A549 (cell line): ENCODE results near the gene KIF26A. TPM values are rescaled to one million over a fixed set of nuclear protein-coding genes. Genes with fewer than 3 reads are reported as not detected.

Experiments used
- ATAC-seq, 2 experiments: fragments of 200-7000 bp in 1 of 2; fragments of >200 bp in 1 of 2; cut with Nextera tagmentation in 1 of 2; cut with Tn5 transposase in 1 of 2; 3 replicates each; pipeline versions ENCODE4 v1.8.0 to v1.9.1; 2018 to 2020; ENCODE audit warnings: mild to moderate bottlenecking in 1 of 2, moderate library complexity in 1 of 2
- CTCF ChIA-PET: fragments of 300-600 bp; sonication (Branson Sonifier 250); formaldehyde crosslinking; extraction: SDS; loops from one replicate; lab custom pipeline; 2021; ENCODE audit warnings: antibody characterized with exemption, inconsistent platforms; lab: Yijun Ruan, JAX
- POLR2A ChIA-PET: fragments of 350-600 bp; formaldehyde crosslinking; extraction: SDS; loops from one replicate; lab custom pipeline; 2021; ENCODE audit warnings: antibody characterized with exemption, inconsistent platforms; lab: Yijun Ruan, JAX
- DNase-seq, 2 experiments: peaks; one replicate each; pipeline versions ENCODE4 v3.0.0 to v3.0.0-alpha.2; 2011 to 2016; ENCODE audit warnings: low read depth in 1 of 2, low spot score in 1 of 2
- FAIRE-seq: peaks from 2 replicates; lab custom pipeline; 2011; peaks lifted over from hg19 to GRCh38; lab: Jason Lieb, UNC
- H3K27ac ChIP-seq, 2 experiments: fragments of >200 bp; sonication (Bioruptor Twin); formaldehyde crosslinking; 3 replicates each; pipeline ENCODE4 v1.5.1; 2016 to 2017
- H3K4me1 ChIP-seq: fragments of >200 bp; sonication (Bioruptor Twin); formaldehyde crosslinking; 3 replicates; pipeline ENCODE4 v1.6.1; 2016
- H3K4me2 ChIP-seq: fragments of >200 bp; sonication (Bioruptor Twin); formaldehyde crosslinking; 3 replicates; pipeline ENCODE4 v1.6.1; 2016
- H3K4me3 ChIP-seq: fragments of >200 bp; sonication (Bioruptor Twin); formaldehyde crosslinking; 3 replicates; pipeline ENCODE4 v1.5.1; 2016
- H3K9me3 ChIP-seq: fragments of >200 bp; sonication (Bioruptor Twin); formaldehyde crosslinking; 3 replicates; pipeline ENCODE4 v1.6.1; 2016
- BHLHE40 ChIP-seq: IDR thresholded peaks from 2 replicates; pipeline ENCODE4 v1.6.1; 2012; ENCODE audit warnings: low read depth, low read length, inconsistent platforms
- CBX2 ChIP-seq: fragments of 200-600 bp; sonication (generic); IDR thresholded peaks from 2 replicates; pipeline ENCODE4 v1.6.1; 2016; ENCODE audit warnings: low read depth, mild to moderate bottlenecking, borderline replicate concordance
- CBX8 ChIP-seq: fragments of 200-600 bp; sonication (generic); IDR thresholded peaks from 2 replicates; pipeline ENCODE4 v1.6.1; 2016
- CTCF ChIP-seq: fragments of >200 bp; sonication (Bioruptor Twin); formaldehyde crosslinking; IDR thresholded peaks from 3 replicates; pipeline ENCODE4 v1.5.1; 2016
- E2F6 ChIP-seq: IDR thresholded peaks from 2 replicates; pipeline ENCODE4 v1.6.1; 2012; ENCODE audit warnings: low read depth, borderline replicate concordance
- EHMT2 ChIP-seq: fragments of 200-600 bp; sonication (generic); IDR thresholded peaks from 2 replicates; pipeline ENCODE4 v1.6.1; 2016; ENCODE audit warnings: antibody characterized with exemption, low read depth, mild to moderate bottlenecking, moderate library complexity
- FOSB ChIP-seq: fragments of 250-450 bp; sonication (Bioruptor Pico); IDR thresholded peaks from 2 replicates; pipeline ENCODE4 v1.5.0; 2020; ENCODE audit warnings: mild to moderate bottlenecking, moderate library complexity
- HES2 ChIP-seq: fragments of >200 bp; sonication (Bioruptor Twin); formaldehyde crosslinking; IDR thresholded peaks from 2 replicates; pipeline ENCODE4 v1.6.1; 2016
- HMGXB4 ChIP-seq: fragments of 250-450 bp; sonication (Bioruptor Pico); IDR thresholded peaks from 2 replicates; pipeline ENCODE4 v1.5.0; 2021; ENCODE audit warnings: mild to moderate bottlenecking, moderate library complexity, borderline replicate concordance
- KDM5A ChIP-seq: fragments of 200-600 bp; sonication (generic); IDR thresholded peaks from 2 replicates; pipeline ENCODE4 v1.6.1; 2016; ENCODE audit warnings: antibody characterized with exemption, mild to moderate bottlenecking
- MAX ChIP-seq: IDR thresholded peaks from 2 replicates; pipeline ENCODE4 v1.6.1; 2012
- PBX3 ChIP-seq: IDR thresholded peaks from 2 replicates; pipeline ENCODE4 v1.6.1; 2012
- PHF8 ChIP-seq: fragments of 200-600 bp; sonication (generic); IDR thresholded peaks from 2 replicates; pipeline ENCODE4 v1.6.1; 2016; ENCODE audit warnings: low read depth, mild to moderate bottlenecking, antibody characterized with exemption, moderate library complexity, borderline replicate concordance
- POLR2AphosphoS2 ChIP-seq: conservative IDR thresholded peaks from 2 replicates; pipeline ENCODE4 v1.6.1; 2012; ENCODE audit warnings: low read length, improper control_type of control experiment, inconsistent platforms
- RARB ChIP-seq: fragments of 250-450 bp; sonication (Bioruptor Pico); IDR thresholded peaks from 2 replicates; pipeline ENCODE4 v1.8.0; 2021; ENCODE audit warnings: mild to moderate bottlenecking, moderate library complexity
- RFX5 ChIP-seq: fragments of 450-650 bp; IDR thresholded peaks from 2 replicates; pipeline ENCODE4 v1.7.1; 2014; ENCODE audit warnings: antibody characterized with exemption, mild to moderate bottlenecking, moderate library complexity
- TFCP2L1 ChIP-seq: fragments of 250-450 bp; sonication (Bioruptor Pico); IDR thresholded peaks from 2 replicates; pipeline ENCODE4 v1.5.0; 2021; ENCODE audit warnings: mild to moderate bottlenecking
- TP53 ChIP-seq: fragments of 250-450 bp; sonication (Bioruptor Pico); IDR thresholded peaks from 2 replicates; pipeline ENCODE4 v1.5.0; 2021; ENCODE audit warnings: mild to moderate bottlenecking, moderate library complexity
- USF2 ChIP-seq: fragments of 450-650 bp; IDR thresholded peaks from 2 replicates; pipeline ENCODE4 v1.6.1; 2014; ENCODE audit warnings: antibody characterized with exemption
- ZFP36 ChIP-seq: fragments of 450-650 bp; IDR thresholded peaks from 2 replicates; pipeline ENCODE4 v1.6.1; 2014; ENCODE audit warnings: borderline replicate concordance; ENCODE audit not compliant: partially characterized antibody
- ZNF302 ChIP-seq: fragments of 250-450 bp; sonication (Bioruptor Pico); IDR thresholded peaks from 2 replicates; pipeline ENCODE4 v1.9.0; 2021; ENCODE audit warnings: inconsistent platforms, mild to moderate bottlenecking, moderate library complexity
- WGBS: methylation state at CpG from one replicate; pipeline ENCODE4 v1.1.6; 2017; ENCODE audit errors: missing lambda C conversion rate; 5-methylcytosine and 5-hydroxymethylcytosine counted together
- polyA plus RNA-seq, 4 experiments: library from polyadenylated mRNA; depleted of rRNA in 3 of 4; stranded (reverse); fragments of >200 nt; fragmentation: RNase III in 1 of 4; extraction: RNeasy Plus Mini Kit Qiagen cat#74134 plus additional on column Dnase treatment in 1 of 4; gene quantifications; 2 replicates in 3 of 4; 3 replicates in 1 of 4; pipeline ENCODE4 v1.2.3, GENCODE V29; 2011 to 2017

Gene KIF26A
- polyA plus RNA-seq, 2 of the 4 experiments (the other 2 are of a cell fraction) = 0.28 to 2.3 TPM

- no peak for DNase-seq
- no peak for TF ChIP-seq FOSB
- TF ChIP-seq CBX2 = no peak
- TF ChIP-seq TP53 (CRISPR knock-in tag) = no peak
- no peak for TF ChIP-seq PBX3
- TF ChIP-seq PHF8 = no peak
- no peak for TF ChIP-seq CBX8
- no peak for TF ChIP-seq RARB
- no peak for FAIRE-seq
- no peak for ATAC-seq
- Histone ChIP-seq H3K9me3 (no peaks in the 10 kb centered on the region), H3K4me3 (no peak overlapping the region), H3K27ac (no peak overlapping the region), H3K4me2 (no peak overlapping the region), H3K4me1 (no peaks in the 10 kb centered on the region)
- ChIA-PET POLR2A (no interaction called here), CTCF (interaction anchor here (1.3 kb wide), 1 partner anchor 547 kb away, joined by 3 read pairs; the partner anchor contains the start of gene ADSS1)
- 100% methylated on average over 1 of the region's 26 CpGs for WGBS
Measured at GRCh38 chr14:104175811-104176210, 37.4 kb downstream of the KIF26A start.

- Histone ChIP-seq H3K27ac (no peak overlapping the region), H3K4me3 (no peak overlapping the region), H3K4me2 (no peak overlapping the region), H3K4me1 (no peaks in the 10 kb centered on the region), H3K9me3 (no peaks in the 10 kb centered on the region)
- TF ChIP-seq ZFP36 = no peak
- no peak for TF ChIP-seq HMGXB4
- no peak for TF ChIP-seq POLR2AphosphoS2
- TF ChIP-seq CTCF = no peak
- TF ChIP-seq KDM5A = no peak
- TF ChIP-seq TFCP2L1 (CRISPR knock-in tag) = no peak
- TF ChIP-seq TP53 (CRISPR knock-in tag) = no peak
- no peak for TF ChIP-seq USF2
- no peak for TF ChIP-seq HES2
- no peak for TF ChIP-seq FOSB
- TF ChIP-seq RFX5 = no peak
- TF ChIP-seq MAX = no peak
- TF ChIP-seq BHLHE40 = no peak
- TF ChIP-seq PHF8 = no peak
- no peak for TF ChIP-seq ZNF302 (CRISPR knock-in tag)
- TF ChIP-seq EHMT2 = no peak
- TF ChIP-seq E2F6 = no peak
- ChIA-PET CTCF (no interaction called here), POLR2A (no interaction called here)
- FAIRE-seq (no peak), ATAC-seq (no peak), DNase-seq (no peak)
- 74% methylated on average over 6 of the region's 25 CpGs for WGBS
Measured at GRCh38 chr14:104176611-104177010, 38.2 kb downstream of the KIF26A start.
